Coronary artery (tissue), 2 donors: ENCODE data around the gene SPATA21.
A peak's percentile ranks its signal among the peaks of the same experiment; 100 is the strongest.

ENCODE experiments used
- DNase-seq: peaks from one replicate; pipeline ENCODE4 v3.0.0-alpha.2; 2017; ENCODE audit warnings: low spot score
- H3K27ac ChIP-seq, 2 donors: fragments of 200-600 bp; sonication (generic); one replicate each; pipeline ENCODE4 v1.5.1; 2016 to 2019
- H3K4me3 ChIP-seq: fragments of 200-600 bp; sonication (generic); 2 replicates; pipeline ENCODE4 v1.5.1; 2016; ENCODE audit warnings: mild to moderate bottlenecking, moderate library complexity
- TF ChIP-seq, protein P1 (sequence below): fragments of 200-600 bp; sonication (generic); IDR thresholded peaks from one replicate; pipeline ENCODE4 v1.5.1; 2019; ENCODE audit warnings: antibody characterized with exemption

The SPATA21 gene

GRCh38 chr1:16446116-16446515 is 8.9 kb upstream of the SPATA21 start:
- DNase-seq, result no peak

DNA sequence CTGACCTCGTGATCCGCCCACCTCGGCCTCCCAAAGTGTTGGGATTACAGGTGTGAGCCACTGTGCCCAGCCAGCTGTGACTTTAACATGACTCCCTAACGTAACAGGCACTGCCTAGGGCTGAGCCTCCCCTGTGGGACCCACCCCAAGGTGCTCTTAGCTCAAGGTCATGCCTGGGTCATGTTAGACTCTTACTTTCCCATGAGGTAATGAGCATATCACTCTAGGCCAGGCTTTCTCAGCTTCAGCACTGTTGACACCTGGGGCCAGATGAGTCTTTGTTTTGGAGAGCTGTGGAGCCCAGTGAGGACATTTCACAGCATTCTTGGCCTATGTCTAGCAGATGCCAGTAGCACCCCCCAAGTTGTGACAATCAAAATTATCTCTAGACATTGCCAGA is 7.8 kb upstream of the SPATA21 start:
- TF ChIP-seq, protein P1, sequence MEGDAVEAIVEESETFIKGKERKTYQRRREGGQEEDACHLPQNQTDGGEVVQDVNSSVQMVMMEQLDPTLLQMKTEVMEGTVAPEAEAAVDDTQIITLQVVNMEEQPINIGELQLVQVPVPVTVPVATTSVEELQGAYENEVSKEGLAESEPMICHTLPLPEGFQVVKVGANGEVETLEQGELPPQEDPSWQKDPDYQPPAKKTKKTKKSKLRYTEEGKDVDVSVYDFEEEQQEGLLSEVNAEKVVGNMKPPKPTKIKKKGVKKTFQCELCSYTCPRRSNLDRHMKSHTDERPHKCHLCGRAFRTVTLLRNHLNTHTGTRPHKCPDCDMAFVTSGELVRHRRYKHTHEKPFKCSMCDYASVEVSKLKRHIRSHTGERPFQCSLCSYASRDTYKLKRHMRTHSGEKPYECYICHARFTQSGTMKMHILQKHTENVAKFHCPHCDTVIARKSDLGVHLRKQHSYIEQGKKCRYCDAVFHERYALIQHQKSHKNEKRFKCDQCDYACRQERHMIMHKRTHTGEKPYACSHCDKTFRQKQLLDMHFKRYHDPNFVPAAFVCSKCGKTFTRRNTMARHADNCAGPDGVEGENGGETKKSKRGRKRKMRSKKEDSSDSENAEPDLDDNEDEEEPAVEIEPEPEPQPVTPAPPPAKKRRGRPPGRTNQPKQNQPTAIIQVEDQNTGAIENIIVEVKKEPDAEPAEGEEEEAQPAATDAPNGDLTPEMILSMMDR, result no peak
- DNase-seq, result no peak
- Histone ChIP-seq H3K4me3 (no peak overlapping the region), H3K27ac (no peak overlapping the region)

More at GRCh38 chr1:16446116-16446515, 8.9 kb upstream of the SPATA21 start:
- H3K4me3 ChIP-seq, result no peak overlapping the region
- H3K27ac ChIP-seq, result no peak overlapping the region
- TF ChIP-seq, protein P1, result no peak

- TF ChIP-seq, protein P1, result no peak
- H3K27ac ChIP-seq, result peak overlapping the region in 1 of 2 donors; percentile 50
- H3K4me3 ChIP-seq, result no peak overlapping the region
- DNase-seq, result no peak
Measured at GRCh38 chr1:16443975-16444770, 6.9 kb upstream of the SPATA21 start.

DNA sequence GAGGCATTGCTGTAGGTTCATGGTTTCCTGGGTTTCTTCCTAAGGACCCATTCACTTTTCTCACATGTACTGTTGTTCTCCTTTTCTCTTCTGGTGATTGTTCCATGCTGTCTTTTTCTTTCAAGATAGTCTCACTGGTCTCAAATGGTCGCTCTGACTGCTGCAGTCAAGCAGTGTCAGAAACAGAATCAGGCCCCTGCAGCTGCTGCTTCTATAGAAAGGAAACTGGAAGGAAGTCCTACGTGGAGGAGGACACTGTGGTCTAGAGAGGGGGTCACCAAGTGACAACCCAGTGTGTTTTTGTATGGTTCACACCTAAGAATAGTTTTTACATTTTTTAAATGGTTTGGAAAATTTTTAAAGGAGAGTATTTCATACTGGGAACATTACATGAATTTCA is 5.7 kb upstream of the SPATA21 start:
- TF ChIP-seq, protein P1, result no peak
- Histone ChIP-seq H3K4me3 (no peak overlapping the region), H3K27ac (no peak overlapping the region)
- no peak for DNase-seq

GRCh38 chr1:16442265-16442664 is 5.0 kb upstream of the SPATA21 start:
- DNase-seq, result no peak
- TF ChIP-seq, protein P1, result no peak
- no peak overlapping the region for H3K4me3 ChIP-seq
- H3K27ac ChIP-seq, result peak overlapping the region in 1 of 2 donors; percentile 4

- H3K27ac ChIP-seq, result peak overlapping the region in 1 of 2 donors; percentile 88
- DNase-seq, result no peak
- TF ChIP-seq, protein P1, result no peak
- H3K4me3 ChIP-seq, result peak overlapping the region; percentile 91
Measured at GRCh38 chr1:16441282-16441665, 4.0 kb upstream of the SPATA21 start.
